KMS-11 (cell line): ENCODE results near the gene CBLB.

Source experiments
- H2AFZ ChIP-seq: fragments of 200-600 bp; sonication (generic); 2 replicates; pipeline ENCODE4 v1.6.1; 2016; ENCODE audit warnings: antibody characterized with exemption, mixed run types, low read depth
- H3K27ac ChIP-seq: fragments of 200-600 bp; sonication (generic); 2 replicates; pipeline ENCODE4 v1.6.1; 2016; ENCODE audit warnings: mild to moderate bottlenecking, mixed run types
- H3K27me3 ChIP-seq: fragments of 200-600 bp; sonication (generic); 2 replicates; pipeline ENCODE4 v1.6.1; 2017; ENCODE audit warnings: mild to moderate bottlenecking, low read depth, mixed run types, moderate library complexity; ENCODE audit not compliant: insufficient read depth
- H3K36me3 ChIP-seq: fragments of 200-600 bp; sonication (generic); 2 replicates; pipeline ENCODE4 v1.6.1; 2017; ENCODE audit warnings: mild to moderate bottlenecking, mixed run types; ENCODE audit not compliant: insufficient read depth
- H3K4me1 ChIP-seq: fragments of 200-600 bp; sonication (generic); 2 replicates; pipeline ENCODE4 v1.6.1; 2016; ENCODE audit warnings: mild to moderate bottlenecking, low read depth, mixed run types; ENCODE audit not compliant: poor library complexity, severe bottlenecking
- H3K4me2 ChIP-seq: fragments of 200-600 bp; sonication (generic); 2 replicates; pipeline ENCODE4 v1.7.0; 2016; ENCODE audit warnings: mild to moderate bottlenecking, mixed run types
- H3K4me3 ChIP-seq: fragments of 200-600 bp; sonication (generic); IDR thresholded peaks from 2 replicates; pipeline ENCODE4 v1.6.1; 2017; ENCODE audit warnings: low read depth, low read length, mixed read lengths; ENCODE audit not compliant: insufficient read depth
- H3K79me2 ChIP-seq: fragments of 200-600 bp; sonication (generic); 2 replicates; pipeline ENCODE4 v1.6.1; 2016; ENCODE audit warnings: low read depth, mixed run types; ENCODE audit not compliant: insufficient read depth
- H3K9ac ChIP-seq: fragments of 200-600 bp; sonication (generic); 2 replicates; pipeline ENCODE4 v1.6.1; 2016; ENCODE audit warnings: mild to moderate bottlenecking, mixed run types
- H4K20me1 ChIP-seq: fragments of 200-600 bp; sonication (generic); 2 replicates; pipeline ENCODE4 v1.6.1; 2016; ENCODE audit warnings: mild to moderate bottlenecking, mixed run types; ENCODE audit not compliant: insufficient read depth
- TF ChIP-seq, protein P1 (sequence below): fragments of 200-600 bp; sonication (generic); conservative IDR thresholded peaks from 2 replicates; pipeline ENCODE4 v1.6.1; 2017; ENCODE audit warnings: low read depth, mild to moderate bottlenecking, antibody characterized with exemption, low read length, moderate library complexity, mixed read lengths

Gene CBLB

DNA sequence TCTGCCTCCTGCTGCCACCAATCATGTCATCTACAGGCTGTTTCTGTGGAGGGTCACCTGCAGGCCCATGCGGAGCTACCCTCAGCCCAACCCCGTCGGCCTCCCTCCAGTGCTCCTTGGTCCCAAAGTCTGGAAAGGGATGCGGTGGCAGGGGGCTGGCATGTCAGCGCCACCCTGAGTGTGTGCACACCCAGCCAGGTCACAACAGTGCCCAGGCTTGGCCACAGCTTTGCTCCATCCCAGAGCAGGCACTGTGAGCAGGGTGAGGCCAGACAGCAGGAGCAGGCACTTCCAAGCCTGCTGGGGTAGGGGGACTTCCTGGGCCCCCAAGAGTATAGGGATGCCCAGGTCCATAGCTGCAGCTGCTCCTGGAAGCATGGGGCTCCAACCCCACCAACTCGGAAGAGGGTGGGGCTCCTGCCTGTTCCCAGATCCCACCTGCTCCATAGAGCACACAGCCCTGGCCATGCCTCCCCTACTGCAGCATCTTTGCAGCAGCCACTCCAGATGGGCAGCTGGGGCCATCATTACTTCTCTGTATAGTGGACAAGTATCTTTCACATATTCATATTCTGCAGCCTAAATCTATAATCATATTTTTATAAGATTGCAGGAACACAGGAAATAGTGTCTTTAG, 109.3 kb downstream of the CBLB start:
- Histone ChIP-seq H3K79me2 (no peaks in the 10 kb centered on the region), H3K27me3 (0 out of 2 replicates have a peak, but pooled peaks cover 2% of the 10 kb centered on the region), H3K4me2 (no peak overlapping the region), H3K27ac (no peak overlapping the region), H4K20me1 (no peaks in the 10 kb centered on the region), H3K4me3 (no peak overlapping the region), H3K4me1 (no peaks in the 10 kb centered on the region), H3K36me3 (no peaks in the 10 kb centered on the region), H2AFZ (no peak overlapping the region), H3K9ac (no peak overlapping the region)
- TF ChIP-seq, protein P1, sequence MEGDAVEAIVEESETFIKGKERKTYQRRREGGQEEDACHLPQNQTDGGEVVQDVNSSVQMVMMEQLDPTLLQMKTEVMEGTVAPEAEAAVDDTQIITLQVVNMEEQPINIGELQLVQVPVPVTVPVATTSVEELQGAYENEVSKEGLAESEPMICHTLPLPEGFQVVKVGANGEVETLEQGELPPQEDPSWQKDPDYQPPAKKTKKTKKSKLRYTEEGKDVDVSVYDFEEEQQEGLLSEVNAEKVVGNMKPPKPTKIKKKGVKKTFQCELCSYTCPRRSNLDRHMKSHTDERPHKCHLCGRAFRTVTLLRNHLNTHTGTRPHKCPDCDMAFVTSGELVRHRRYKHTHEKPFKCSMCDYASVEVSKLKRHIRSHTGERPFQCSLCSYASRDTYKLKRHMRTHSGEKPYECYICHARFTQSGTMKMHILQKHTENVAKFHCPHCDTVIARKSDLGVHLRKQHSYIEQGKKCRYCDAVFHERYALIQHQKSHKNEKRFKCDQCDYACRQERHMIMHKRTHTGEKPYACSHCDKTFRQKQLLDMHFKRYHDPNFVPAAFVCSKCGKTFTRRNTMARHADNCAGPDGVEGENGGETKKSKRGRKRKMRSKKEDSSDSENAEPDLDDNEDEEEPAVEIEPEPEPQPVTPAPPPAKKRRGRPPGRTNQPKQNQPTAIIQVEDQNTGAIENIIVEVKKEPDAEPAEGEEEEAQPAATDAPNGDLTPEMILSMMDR: no peak

DNA sequence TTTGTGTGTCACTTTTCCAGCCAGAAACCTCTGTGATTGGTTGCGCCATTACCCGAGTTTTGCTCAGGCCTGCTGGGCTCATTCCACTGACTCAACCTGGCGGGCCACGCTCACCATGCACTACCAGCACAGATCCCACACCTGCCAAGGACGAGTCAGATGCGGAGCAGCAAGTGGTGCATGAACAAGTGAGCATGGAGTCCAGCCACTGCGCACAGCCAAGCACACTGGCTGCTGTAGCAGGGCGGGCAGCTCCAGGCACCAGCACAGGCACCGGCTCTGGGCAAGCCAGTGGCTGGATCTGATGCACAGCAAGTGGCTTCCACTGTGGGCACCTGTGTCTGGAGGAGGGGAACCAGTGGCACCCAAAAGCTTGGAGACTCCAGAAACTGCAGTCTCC, 110.4 kb downstream of the CBLB start:
- Histone ChIP-seq H3K9ac (no peak overlapping the region), H2AFZ (no peak overlapping the region), H3K79me2 (no peaks in the 10 kb centered on the region), H3K4me1 (peaks cover 8% of the 10 kb centered on the region), H3K36me3 (no peaks in the 10 kb centered on the region), H4K20me1 (no peaks in the 10 kb centered on the region), H3K4me2 (no peak overlapping the region), H3K4me3 (no peak overlapping the region), H3K27ac (no peak overlapping the region), H3K27me3 (0 out of 2 replicates have a peak, but pooled peaks cover 2% of the 10 kb centered on the region)
- TF ChIP-seq, protein P1: no peak

DNA sequence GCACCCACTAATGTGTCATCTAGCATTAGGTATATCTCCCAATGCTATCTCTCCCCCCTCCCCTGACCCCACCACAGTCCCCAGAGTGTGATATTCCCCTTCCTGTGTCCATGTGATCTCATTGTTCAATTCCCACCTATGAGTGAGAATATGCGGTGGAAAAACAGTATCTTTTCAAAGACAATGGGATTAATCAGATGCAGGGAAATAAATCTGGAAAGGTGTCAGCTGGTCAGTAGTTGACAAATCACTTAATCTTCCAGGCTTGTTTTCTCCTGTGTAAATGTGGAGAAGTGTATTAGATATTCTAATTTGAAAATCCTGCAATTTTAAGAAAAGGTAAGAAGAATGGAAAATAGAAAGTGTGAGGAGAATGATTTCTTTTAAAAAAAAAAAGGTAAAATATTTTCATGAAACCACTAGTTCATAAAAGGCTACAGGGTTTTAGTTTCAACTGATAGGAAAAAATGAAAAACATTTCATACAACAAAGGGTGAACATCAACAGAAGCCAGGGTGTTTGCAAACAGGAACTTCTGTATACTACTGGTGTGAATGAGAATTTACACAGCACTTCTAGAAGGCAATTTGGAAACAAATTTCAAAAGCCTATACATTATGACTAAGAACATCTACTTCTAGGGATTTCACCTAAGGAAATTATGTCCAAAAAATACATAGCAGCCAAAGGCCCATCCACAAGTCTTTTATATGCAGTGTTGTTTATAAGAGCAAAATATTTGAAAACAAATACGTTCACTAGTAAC, 113.5 kb downstream of the CBLB start:
- H3K36me3 ChIP-seq: no peaks in the 10 kb centered on the region
- H3K9ac ChIP-seq: no peak overlapping the region
- TF ChIP-seq, protein P1: no peak
- no peaks in the 10 kb centered on the region for H4K20me1 ChIP-seq
- no peak overlapping the region for H3K4me2 ChIP-seq
- no peaks in the 10 kb centered on the region for H3K79me2 ChIP-seq
- no peak overlapping the region for H2AFZ ChIP-seq
- 0 out of 2 replicates have a peak, but pooled peaks cover 2% of the 10 kb centered on the region for H3K27me3 ChIP-seq
- H3K4me1 ChIP-seq: peaks cover 21% of the 10 kb centered on the region
- no peak overlapping the region for H3K27ac ChIP-seq
- H3K4me3 ChIP-seq: no peak overlapping the region

DNA sequence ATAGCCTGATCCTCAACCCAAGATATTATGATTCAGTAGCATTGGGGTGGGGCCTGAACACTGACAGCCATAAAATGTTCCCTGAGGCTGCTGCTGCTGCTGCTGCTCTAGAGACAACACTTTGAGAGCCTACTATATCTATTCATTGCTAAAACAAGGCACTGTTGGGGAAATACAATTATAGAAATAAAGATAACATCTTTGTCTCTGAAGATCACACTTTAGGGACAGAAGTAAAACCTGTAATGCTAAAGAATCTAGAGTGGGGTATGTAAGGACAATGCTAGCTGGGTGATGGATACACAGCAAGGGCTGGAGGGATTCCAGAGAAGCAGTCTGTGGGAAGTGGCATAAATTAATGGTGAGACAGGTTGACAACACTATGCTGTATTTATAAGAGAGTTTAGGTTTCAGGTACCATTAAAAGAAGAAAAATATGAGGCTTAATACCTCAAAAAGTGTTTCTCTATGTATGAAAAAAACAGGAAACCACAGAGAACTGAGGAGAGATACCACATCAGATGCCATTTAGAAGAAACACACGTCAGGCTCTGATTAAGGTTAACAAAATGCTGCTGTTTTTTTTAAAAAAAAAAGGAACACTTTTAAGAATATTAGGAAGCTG, 115.9 kb downstream of the CBLB start:
- Histone ChIP-seq H4K20me1 (no peaks in the 10 kb centered on the region), H3K9ac (no peak overlapping the region), H2AFZ (no peak overlapping the region), H3K4me2 (peak overlapping the region; percentile 50), H3K4me1 (peaks cover 21% of the 10 kb centered on the region), H3K79me2 (no peaks in the 10 kb centered on the region), H3K27me3 (0 out of 2 replicates have a peak, but pooled peaks cover 2% of the 10 kb centered on the region), H3K27ac (no peak overlapping the region), H3K4me3 (no peak overlapping the region), H3K36me3 (no peaks in the 10 kb centered on the region)
- TF ChIP-seq, protein P1: no peak
